ENCODE results near the gene CST7.

- TF ChIP-seq CTCF (conservative IDR thresholded peaks at IDR 0.05; ENCODE audit: low read depth, low read length) (no peak), EZH2 (IDR thresholded peaks at IDR 0.05; ENCODE audit: borderline replicate concordance, low read depth, low read length, poor library complexity, severe bottlenecking) (no peak)
These were observed 49.1 kb downstream of the CST7 start for GRCh38 chr20:24998121-24998520.
